ENCODE data around the gene CASP14.
A peak's percentile ranks its signal among the peaks of the same experiment; 100 is the strongest.

DNA sequence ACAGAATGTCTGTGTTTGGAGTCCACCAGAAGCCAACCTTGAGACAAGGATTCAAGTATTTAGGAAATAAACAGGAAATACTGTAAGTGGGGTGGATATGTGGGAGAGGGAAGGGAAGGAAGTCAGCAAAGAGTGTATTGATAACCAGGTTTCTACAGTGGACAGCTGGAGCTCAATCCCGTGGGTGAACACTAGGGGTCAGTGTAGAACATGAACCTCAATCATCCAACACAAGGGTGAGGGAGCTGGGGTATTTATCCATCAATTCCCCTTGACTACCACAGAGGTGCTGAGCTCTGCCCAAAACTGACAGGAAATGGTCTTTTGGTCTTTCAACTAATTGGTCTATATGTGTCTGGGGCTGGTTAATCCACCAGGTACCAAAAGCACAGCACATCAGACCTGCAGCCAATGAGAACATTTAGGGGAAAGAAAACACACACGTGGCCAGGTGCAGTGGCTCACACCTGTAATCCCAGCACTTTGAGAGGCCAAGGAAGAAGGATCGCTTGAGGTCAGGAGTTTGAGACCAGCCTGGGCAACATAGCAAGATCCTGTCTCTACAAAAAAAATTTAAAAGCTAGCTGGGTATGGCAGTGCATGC, 52.3 kb downstream of the CASP14 start:
- TF ChIP-seq ZFX (IDR thresholded peaks at IDR 0.05) (no peak), CTCF (IDR thresholded peaks at IDR 0.05 in 2 of 3, conservative IDR thresholded peaks at IDR 0.05 in 1 of 3; ENCODE audit: borderline replicate concordance in 1 of 3, insufficient read depth in 1 of 3, low read depth in 2 of 3, low read length in 2 of 3) (peak; percentile 56 to 83 (median 80)), POLR2AphosphoS5 (IDR thresholded peaks at IDR 0.05; ENCODE audit: low read depth, low read length) (no peak), RAD21 (IDR thresholded peaks at IDR 0.05; ENCODE audit: low read depth) (peak; percentile 68), POLR2A (IDR thresholded peaks at IDR 0.05; ENCODE audit: borderline replicate concordance, extremely low read depth, insufficient read depth, insufficient read length) (no peak), FOSL1 (IDR thresholded peaks at IDR 0.05; ENCODE audit: low read depth) (no peak), EZH2phosphoT487 (IDR thresholded peaks at IDR 0.05; ENCODE audit: borderline replicate concordance) (no peak), ATF3 (IDR thresholded peaks at IDR 0.05) (no peak), JUND (IDR thresholded peaks at IDR 0.05) (no peak), TCF7L2 (IDR thresholded peaks at IDR 0.05; ENCODE audit: borderline replicate concordance, extremely low read depth, insufficient read depth, insufficient read length) (no peak), CEBPB (IDR thresholded peaks at IDR 0.05; ENCODE audit: low read depth) (no peak)
